ENCODE results near the gene APBA2. TPM values are rescaled to one million over a fixed set of nuclear protein-coding genes. Genes with fewer than 3 reads are reported as not detected.

Gene APBA2
- total RNA-seq: 2.5 and 12.2 TPM in 2 replicates

GRCh38 chr15:28885630-28886430 lies at the start of gene APBA2:
Gene APBA2, plus strand, starts transcription at chr15:28885974. Its CDS starts 167,911 bp downstream, at chr15:29053885.

GRCh38 chr15:28848521-28848920 lies 37.3 kb upstream of the APBA2 start, which contains the start of gene GOLGA6L7:
Gene GOLGA6L7, minus strand, starts transcription at chr15:28848644. Its CDS starts 95 bp downstream, at chr15:28848549.

Other genes with a start within 250 kb of the APBA2 start
- gene GOLGA8M, start 173.6 kb upstream of the APBA2 start, total RNA-seq: 0.73 and 1.2 TPM in 2 replicates
- not detected in 2 replicates for gene GOLGA6L7, start 37.3 kb upstream of the APBA2 start, total RNA-seq

Data from smooth muscle cell of trachea (primary cell).